ENCODE measurements around the gene HMGN5.
A peak's percentile ranks its signal among the peaks of the same experiment; 100 is the strongest.

Gene HMGN5

DNA sequence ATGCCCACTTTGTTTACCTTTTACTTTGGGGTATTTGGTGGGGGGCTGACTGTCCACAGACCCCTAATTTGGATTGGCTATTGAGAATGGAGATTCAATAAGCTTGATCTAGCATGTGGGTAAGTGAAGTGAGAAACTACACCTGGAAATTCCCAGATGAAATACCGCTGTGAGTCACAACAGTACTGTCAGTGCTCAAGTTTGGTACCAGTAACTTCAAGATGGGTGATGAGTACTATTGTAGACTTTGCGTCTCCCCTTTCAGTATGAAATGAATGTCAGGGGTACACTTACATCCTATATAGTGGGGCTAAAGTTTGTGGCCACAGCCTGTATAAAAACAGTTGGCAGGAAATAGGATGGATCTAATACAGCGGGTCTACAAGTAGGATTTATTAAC is 33.3 kb downstream of the HMGN5 start:
- TF ChIP-seq, protein P1, sequence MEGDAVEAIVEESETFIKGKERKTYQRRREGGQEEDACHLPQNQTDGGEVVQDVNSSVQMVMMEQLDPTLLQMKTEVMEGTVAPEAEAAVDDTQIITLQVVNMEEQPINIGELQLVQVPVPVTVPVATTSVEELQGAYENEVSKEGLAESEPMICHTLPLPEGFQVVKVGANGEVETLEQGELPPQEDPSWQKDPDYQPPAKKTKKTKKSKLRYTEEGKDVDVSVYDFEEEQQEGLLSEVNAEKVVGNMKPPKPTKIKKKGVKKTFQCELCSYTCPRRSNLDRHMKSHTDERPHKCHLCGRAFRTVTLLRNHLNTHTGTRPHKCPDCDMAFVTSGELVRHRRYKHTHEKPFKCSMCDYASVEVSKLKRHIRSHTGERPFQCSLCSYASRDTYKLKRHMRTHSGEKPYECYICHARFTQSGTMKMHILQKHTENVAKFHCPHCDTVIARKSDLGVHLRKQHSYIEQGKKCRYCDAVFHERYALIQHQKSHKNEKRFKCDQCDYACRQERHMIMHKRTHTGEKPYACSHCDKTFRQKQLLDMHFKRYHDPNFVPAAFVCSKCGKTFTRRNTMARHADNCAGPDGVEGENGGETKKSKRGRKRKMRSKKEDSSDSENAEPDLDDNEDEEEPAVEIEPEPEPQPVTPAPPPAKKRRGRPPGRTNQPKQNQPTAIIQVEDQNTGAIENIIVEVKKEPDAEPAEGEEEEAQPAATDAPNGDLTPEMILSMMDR (IDR thresholded peaks at IDR 0.05; ENCODE audit: insufficient read depth, low read depth, low read length, missing control alignments), result no peak
- peak; percentile 8 for DNase-seq (ENCODE audit: low read depth)
- no peak overlapping the region for H3K4me3 ChIP-seq (ENCODE audit: low read depth, low read length)

GRCh38 chrX:81121513-81122363 is 80.0 kb downstream of the HMGN5 start:
- TF ChIP-seq, protein P1 (IDR thresholded peaks at IDR 0.05; ENCODE audit: insufficient read depth, low read depth, low read length, missing control alignments), result no peak
- DNase-seq (ENCODE audit: low read depth), result peak; percentile 95

DNA sequence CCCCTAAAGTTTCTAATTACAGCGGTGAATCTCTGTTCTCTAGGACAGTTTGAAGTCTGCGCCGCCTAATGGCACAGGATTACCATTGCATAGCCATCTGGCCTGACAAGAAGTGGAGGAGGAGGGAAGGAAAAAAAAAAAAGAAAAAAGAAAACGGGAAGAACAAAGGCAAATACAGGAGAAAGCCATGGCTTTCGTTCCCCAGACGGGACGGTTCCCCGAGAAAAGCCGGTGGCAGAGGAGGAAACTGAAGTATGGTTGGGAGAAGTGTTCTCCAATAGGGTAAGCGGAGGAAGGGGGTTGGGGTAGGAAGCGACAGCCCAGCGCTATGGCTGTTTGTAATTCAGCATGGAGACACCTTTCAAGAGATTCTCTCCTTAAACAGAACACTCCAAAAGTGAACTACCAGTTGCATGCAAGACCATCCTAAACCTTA is 80.8 kb downstream of the HMGN5 start:
- peak overlapping the region; percentile 72 for H3K4me3 ChIP-seq (ENCODE audit: low read depth, low read length)
- TF ChIP-seq, protein P1 (IDR thresholded peaks at IDR 0.05; ENCODE audit: insufficient read depth, low read depth, low read length, missing control alignments), result peak; percentile 47
- peak; percentile 68 for DNase-seq (ENCODE audit: low read depth)

More at GRCh38 chrX:81121513-81122363, 80.0 kb downstream of the HMGN5 start:
- peak overlapping the region; percentile 72 for H3K4me3 ChIP-seq (ENCODE audit: low read depth, low read length)

- peak overlapping the region; percentile 72 for H3K4me3 ChIP-seq (ENCODE audit: low read depth, low read length)
- DNase-seq (ENCODE audit: low read depth), result peak; percentile 2
- TF ChIP-seq, protein P1 (IDR thresholded peaks at IDR 0.05; ENCODE audit: insufficient read depth, low read depth, low read length, missing control alignments), result no peak
Measured at GRCh38 chrX:81120258-81120935, 81.3 kb downstream of the HMGN5 start.

DNA sequence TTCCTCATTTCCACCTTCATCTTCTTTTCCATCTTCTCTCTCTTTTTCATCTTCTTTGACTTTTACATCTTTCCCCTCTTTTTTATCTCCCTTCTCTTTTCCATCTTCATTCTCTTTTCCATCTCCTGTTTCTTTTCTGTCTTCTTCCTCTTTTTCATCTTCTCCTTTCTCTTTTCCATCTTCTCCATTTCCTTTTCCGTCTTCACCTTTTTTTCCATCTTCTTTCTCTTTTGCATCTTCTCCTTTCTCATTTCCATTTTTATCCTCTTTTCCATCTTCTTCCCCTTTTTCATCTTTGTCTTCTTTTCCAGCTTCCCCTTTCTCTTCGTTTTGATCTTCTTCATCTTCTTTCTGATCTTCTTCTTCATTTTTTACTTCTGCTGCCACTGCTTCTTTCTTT is 87.0 kb downstream of the HMGN5 start:
- DNase-seq (ENCODE audit: low read depth), result no peak
- H3K4me3 ChIP-seq (ENCODE audit: low read depth, low read length), result no peak overlapping the region
- TF ChIP-seq, protein P1 (IDR thresholded peaks at IDR 0.05; ENCODE audit: insufficient read depth, low read depth, low read length, missing control alignments), result no peak

DNA sequence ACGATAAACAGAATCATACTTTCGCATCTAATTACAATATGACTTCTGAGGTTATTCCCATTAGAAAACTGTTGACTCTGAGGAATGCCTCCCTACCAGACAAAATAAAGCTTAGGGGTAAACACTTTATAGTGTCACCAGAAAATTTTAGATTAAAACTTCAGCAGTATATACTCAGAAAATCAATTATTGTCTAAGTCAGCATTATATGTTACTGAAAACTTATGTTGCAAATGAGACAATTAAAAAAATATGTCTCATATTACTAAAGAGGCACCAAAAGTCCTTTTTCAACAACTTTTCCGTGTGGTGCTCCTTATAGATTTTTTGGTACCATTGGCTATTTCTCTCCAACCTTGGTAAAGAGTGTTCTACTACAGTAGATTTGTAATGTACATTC is 91.4 kb downstream of the HMGN5 start:
- H3K4me3 ChIP-seq (ENCODE audit: low read depth, low read length), result no peak overlapping the region
- TF ChIP-seq, protein P1 (IDR thresholded peaks at IDR 0.05; ENCODE audit: insufficient read depth, low read depth, low read length, missing control alignments), result no peak
- no peak for DNase-seq (ENCODE audit: low read depth)

Measured in GM12865 (cell line).